Measurements from ENCODE around the gene RNU1-3. TPM values are rescaled to one million over a fixed set of nuclear protein-coding genes. Genes with fewer than 3 reads are reported as not detected.
"Not testable (repeated sequence)": the region's sequence is repeated elsewhere in the genome, so short reads cannot be mapped to it uniquely, and the experiment has no call there.

RNU1-3 gene
- total RNA-seq, 4 donors from 2014 or later, result under 0.01 to 2,125 (median under 0.01) TPM

DNA sequence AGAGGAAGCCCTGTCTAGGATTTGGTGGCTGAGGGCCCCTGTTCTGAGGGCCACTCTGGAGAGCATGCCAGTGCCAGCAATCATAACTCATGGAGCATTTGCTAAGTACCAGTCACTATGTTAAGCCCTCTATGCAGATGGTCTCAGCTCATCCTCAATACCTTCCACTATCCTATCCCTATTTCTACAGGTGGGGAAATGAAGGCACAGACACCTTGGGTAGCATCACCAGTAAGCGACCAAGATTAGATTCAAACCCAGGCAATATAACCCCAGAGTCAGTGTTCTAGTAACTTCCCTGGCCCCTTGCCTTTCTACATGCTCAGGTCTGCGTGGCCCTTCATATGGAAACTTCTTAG lies 45.5 kb downstream of the RNU1-3 start:
- Histone ChIP-seq H3K27ac (no peak overlapping the region), H3K4me1 (no peaks in the 10 kb centered on the region), H3K27me3 (no peaks in the 10 kb centered on the region), H3K4me3 (no peak overlapping the region), H3K36me3 (no peaks in the 10 kb centered on the region), H3K9me3 (no peaks in the 10 kb centered on the region)
- DNase-seq, result no peak
- intact Hi-C loops (cut with DNase I; ENCODE audit: low total_unique reads), result no loop called here
- no peak for TF ChIP-seq POLR2A (IDR thresholded peaks at IDR 0.05)
- TF ChIP-seq, protein P1, sequence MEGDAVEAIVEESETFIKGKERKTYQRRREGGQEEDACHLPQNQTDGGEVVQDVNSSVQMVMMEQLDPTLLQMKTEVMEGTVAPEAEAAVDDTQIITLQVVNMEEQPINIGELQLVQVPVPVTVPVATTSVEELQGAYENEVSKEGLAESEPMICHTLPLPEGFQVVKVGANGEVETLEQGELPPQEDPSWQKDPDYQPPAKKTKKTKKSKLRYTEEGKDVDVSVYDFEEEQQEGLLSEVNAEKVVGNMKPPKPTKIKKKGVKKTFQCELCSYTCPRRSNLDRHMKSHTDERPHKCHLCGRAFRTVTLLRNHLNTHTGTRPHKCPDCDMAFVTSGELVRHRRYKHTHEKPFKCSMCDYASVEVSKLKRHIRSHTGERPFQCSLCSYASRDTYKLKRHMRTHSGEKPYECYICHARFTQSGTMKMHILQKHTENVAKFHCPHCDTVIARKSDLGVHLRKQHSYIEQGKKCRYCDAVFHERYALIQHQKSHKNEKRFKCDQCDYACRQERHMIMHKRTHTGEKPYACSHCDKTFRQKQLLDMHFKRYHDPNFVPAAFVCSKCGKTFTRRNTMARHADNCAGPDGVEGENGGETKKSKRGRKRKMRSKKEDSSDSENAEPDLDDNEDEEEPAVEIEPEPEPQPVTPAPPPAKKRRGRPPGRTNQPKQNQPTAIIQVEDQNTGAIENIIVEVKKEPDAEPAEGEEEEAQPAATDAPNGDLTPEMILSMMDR (IDR thresholded peaks at IDR 0.05), result no peak

DNA sequence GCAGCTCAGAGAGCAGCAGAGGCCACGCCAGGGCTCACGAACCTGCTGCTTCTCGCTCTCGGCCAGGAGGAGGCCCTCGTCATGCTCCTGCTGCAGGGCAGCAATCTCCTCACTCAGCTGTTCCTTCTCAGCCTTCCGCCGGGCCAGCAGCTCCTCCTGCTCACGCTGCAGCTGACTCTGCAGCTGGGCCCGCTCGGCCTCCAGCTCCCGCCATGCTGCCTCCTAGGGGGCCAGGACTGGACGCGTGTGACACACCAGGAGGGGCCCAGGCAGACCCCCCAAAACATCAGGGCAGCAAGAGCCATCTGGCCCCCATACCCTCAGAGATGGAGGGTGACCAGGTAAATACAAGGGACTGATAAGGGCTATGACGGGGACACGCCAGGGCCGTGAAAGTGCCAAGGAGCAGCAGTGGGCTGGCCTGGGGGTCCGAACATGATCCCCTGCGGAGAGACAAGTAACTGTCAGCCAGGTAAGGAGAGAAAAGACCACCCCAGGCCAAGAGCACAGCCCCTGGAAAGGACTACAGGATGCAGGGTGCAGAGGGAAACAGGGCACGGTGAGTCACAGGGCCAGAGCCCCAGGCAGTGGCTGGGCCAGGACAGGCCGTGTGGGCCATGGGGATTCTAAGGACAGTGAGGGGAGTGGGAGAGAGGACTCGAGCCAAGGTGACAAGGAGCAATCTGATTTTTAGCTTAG lies 46.8 kb downstream of the RNU1-3 start:
- H3K27me3 ChIP-seq; H3K27ac ChIP-seq; H3K4me3 ChIP-seq; H3K36me3 ChIP-seq; intact Hi-C loops (cut with DNase I; ENCODE audit: low total_unique reads); H3K4me1 ChIP-seq; H3K9me3 ChIP-seq: not testable (repeated sequence)
- DNase-seq, result peak; percentile 20

DNA sequence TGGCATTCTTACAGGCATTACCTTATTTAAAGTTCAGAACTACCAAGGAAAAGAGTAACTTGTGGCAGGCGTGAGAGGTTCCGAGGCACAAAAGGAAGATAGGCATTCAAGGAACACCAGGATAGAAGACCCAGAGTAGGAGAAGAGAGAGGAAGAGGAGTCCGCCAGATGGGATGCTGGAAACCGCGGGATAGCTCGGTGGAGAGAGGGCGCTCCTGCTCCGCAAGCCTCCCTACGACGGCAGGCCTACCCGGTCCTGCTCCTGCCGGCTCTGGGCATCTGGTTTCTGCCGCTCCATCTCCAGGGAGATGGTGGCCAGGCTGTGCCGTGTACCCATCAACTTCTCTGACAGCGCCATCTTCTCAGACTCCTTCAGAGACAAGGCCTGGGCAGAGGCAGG lies 48.0 kb downstream of the RNU1-3 start:
- TF ChIP-seq, protein P1 (IDR thresholded peaks at IDR 0.05), result no peak
- TF ChIP-seq POLR2A (IDR thresholded peaks at IDR 0.05), result no peak
- H3K9me3 ChIP-seq, result no peaks in the 10 kb centered on the region
- no peak overlapping the region for H3K4me3 ChIP-seq
- H3K4me1 ChIP-seq, result no peaks in the 10 kb centered on the region
- H3K27ac ChIP-seq, result no peak overlapping the region
- no peaks in the 10 kb centered on the region for H3K27me3 ChIP-seq
- peak; percentile 19 to 26 for DNase-seq
- H3K36me3 ChIP-seq, result no peaks in the 10 kb centered on the region
- intact Hi-C loops (cut with DNase I; ENCODE audit: low total_unique reads), result no loop called here

DNA sequence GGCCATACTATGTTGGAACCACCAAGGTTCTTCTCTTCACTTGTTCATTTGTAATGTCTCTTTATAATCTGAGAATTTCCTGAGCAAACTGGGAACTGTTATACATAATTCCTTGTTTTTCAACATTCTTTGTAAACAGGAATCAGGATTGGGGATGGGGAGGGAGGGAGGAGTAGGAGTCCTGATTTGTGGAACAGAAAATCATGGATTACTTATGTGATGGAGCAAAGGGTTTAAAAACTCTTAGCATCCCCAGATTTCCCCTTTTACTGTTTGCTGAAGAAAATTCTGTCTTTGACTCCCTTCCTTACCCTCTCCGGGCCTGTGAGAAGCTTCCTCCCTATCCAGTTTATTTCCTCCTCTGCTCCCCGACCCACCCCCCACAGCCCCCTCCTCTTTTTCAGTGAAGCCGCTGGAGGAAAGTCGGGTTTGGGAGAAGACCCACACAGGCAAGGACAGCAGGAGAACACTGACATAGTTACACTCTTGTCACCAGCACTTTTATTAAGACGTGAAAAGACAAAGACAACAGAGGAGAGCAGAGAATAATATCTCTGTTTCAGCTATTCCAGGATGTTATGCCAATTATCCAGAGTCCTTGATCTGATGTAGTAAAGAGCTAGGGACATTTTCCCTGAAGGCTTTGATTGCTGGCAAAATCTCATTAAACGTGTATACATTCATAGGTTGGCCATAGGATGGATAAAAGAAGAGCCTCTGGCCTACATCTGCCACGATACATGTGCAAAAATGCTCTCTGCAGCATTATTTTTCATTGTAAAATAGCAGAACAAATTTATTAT lies 48.8 kb downstream of the RNU1-3 start:
- no peak for TF ChIP-seq POLR2A (IDR thresholded peaks at IDR 0.05)
- TF ChIP-seq, protein P1 (IDR thresholded peaks at IDR 0.05), result no peak
- H3K36me3 ChIP-seq, result no peaks in the 10 kb centered on the region
- intact Hi-C loops (cut with DNase I; ENCODE audit: low total_unique reads), result no loop called here
- no peaks in the 10 kb centered on the region for H3K4me1 ChIP-seq
- H3K27ac ChIP-seq, result no peak overlapping the region
- no peak overlapping the region for H3K4me3 ChIP-seq
- no peaks in the 10 kb centered on the region for H3K9me3 ChIP-seq
- H3K27me3 ChIP-seq, result no peaks in the 10 kb centered on the region
- DNase-seq, result no peak

DNA sequence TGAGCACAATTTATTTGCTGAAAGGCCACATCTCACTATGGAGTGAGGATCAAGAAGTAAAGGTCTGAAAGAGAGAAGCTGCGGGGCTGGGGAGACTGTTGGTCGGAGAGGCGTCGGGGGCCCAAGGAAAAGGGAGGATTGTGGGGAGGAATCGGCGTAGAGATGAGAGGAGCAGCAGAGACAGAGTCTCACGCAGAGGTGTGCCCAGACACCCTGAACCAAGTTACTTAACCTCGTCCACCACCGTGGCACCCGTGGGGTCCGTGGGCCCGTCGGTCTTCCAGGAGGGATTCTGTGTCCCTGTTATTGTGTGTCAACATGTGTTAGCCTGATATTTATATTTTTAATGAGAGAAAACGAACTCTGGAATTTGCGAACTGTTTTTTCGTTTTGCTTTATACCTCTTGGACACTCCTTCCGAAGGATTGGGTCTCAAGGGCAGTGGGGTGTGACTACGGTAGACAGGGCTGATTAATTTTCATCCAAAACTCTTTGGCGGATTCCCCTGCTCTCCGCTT lies 49.6 kb downstream of the RNU1-3 start:
- Histone ChIP-seq H3K27ac (no peak overlapping the region), H3K4me3 (no peak overlapping the region), H3K36me3 (no peaks in the 10 kb centered on the region), H3K4me1 (peaks cover 0 to 2% of the 10 kb centered on the region in 2 donors), H3K27me3 (no peaks in the 10 kb centered on the region), H3K9me3 (no peaks in the 10 kb centered on the region)
- DNase-seq, result peak; percentile 17 to 30
- intact Hi-C loops (cut with DNase I; ENCODE audit: low total_unique reads), result no loop called here
- TF ChIP-seq, protein P1 (IDR thresholded peaks at IDR 0.05), result no peak
- no peak for TF ChIP-seq POLR2A (IDR thresholded peaks at IDR 0.05)

Small RNA genes within 50 kb of the gene (small RNA-seq; reads per million reads assigned to genes)
- gene RNU1-3, result not detected

Other genes with a start within 250 kb of the RNU1-3 start
- under 1 TPM in 1 of 4 donors, not detected in 3; 0.27 TPM for gene SPATA21, start 229.5 kb downstream of the RNU1-3 start, total RNA-seq
- 10 to 100 TPM; 36.0 to 60.1 (median 38.6) TPM for gene NECAP2, start 226.2 kb downstream of the RNU1-3 start, total RNA-seq
- gene RNU1-1, start 152.7 kb downstream of the RNU1-3 start, total RNA-seq, result 1,000 to 10,000 TPM in 1 of 4 donors, under 1 TPM in 3; under 0.01 to 2,125 (median under 0.01) TPM
- 100 to 1,000 TPM in 1 of 4 donors, 10 to 100 TPM in 3; 29.4 to 178 (median 39.2) TPM for gene NBPF1, start 53.4 kb downstream of the RNU1-3 start, total RNA-seq
- gene RNU1-4, start 73.6 kb upstream of the RNU1-3 start, total RNA-seq, result 1,000 to 10,000 TPM in 1 of 4 donors, under 1 TPM in 3; under 0.01 to 2,125 (median under 0.01) TPM
- gene RNU1-2, start 229.0 kb upstream of the RNU1-3 start, total RNA-seq, result 1,000 to 10,000 TPM in 1 of 4 donors, under 1 TPM in 3; under 0.01 to 2,125 (median under 0.01) TPM

Measured in uterus (tissue), 4 donors.